ENCODE measurements around the gene CST8.
A peak's percentile ranks its signal among the peaks of the same experiment; 100 is the strongest.
"Not testable (repeated sequence)": the region's sequence is repeated elsewhere in the genome, so short reads cannot be mapped to it uniquely, and the experiment has no call there.

Gene CST8

GRCh38 chr20:23490817-23491216 lies at the start of gene CST8:
Gene CST8 (plus strand): TSS chr20:23491117. CDS start chr20:23491668, 551 bp downstream.
- no peak for DNase-seq

- peak; percentile 53 for DNase-seq
Observed at GRCh38 chr20:23441850-23442313, 49.0 kb upstream of the CST8 start.

GRCh38 chr20:23442436-23442835 lies 48.5 kb upstream of the CST8 start:
- DNase-seq, result no peak

- DNase-seq, result no peak
Observed at GRCh38 chr20:23444859-23445258, 46.1 kb upstream of the CST8 start.

GRCh38 chr20:23445596-23446217 lies 45.2 kb upstream of the CST8 start:
- DNase-seq, result no peak

- peak; percentile 50 for DNase-seq
Observed at GRCh38 chr20:23446505-23446904, 44.4 kb upstream of the CST8 start.

GRCh38 chr20:23448167-23448566 lies 42.8 kb upstream of the CST8 start:
- no peak for DNase-seq

- DNase-seq, result no peak
Observed at GRCh38 chr20:23449421-23449820, 41.5 kb upstream of the CST8 start.

GRCh38 chr20:23450877-23451276 lies 40.0 kb upstream of the CST8 start:
- DNase-seq, result no peak

- DNase-seq, result no peak
Observed at GRCh38 chr20:23451956-23452487, 38.9 kb upstream of the CST8 start.

GRCh38 chr20:23452776-23453175 lies 38.1 kb upstream of the CST8 start, which contains the start of gene CST11:
Gene CST11 (minus strand): TSS chr20:23452876. CDS start chr20:23452811, 65 bp downstream.
- DNase-seq, result no peak

- no peak for DNase-seq
Observed at GRCh38 chr20:23453549-23454543, 37.1 kb upstream of the CST8 start.

- DNase-seq, result no peak
Observed at GRCh38 chr20:23454816-23455215, 36.1 kb upstream of the CST8 start.

GRCh38 chr20:23455639-23456038 lies 35.3 kb upstream of the CST8 start:
- DNase-seq, result no peak

- no peak for DNase-seq
Observed at GRCh38 chr20:23456409-23456808, 34.5 kb upstream of the CST8 start.

- DNase-seq, result no peak
Observed at GRCh38 chr20:23456873-23457272, 34.0 kb upstream of the CST8 start.

GRCh38 chr20:23459461-23460150 lies 31.3 kb upstream of the CST8 start:
- no peak for DNase-seq

GRCh38 chr20:23461180-23461579 lies 29.7 kb upstream of the CST8 start:
- DNase-seq, result no peak

- not testable (repeated sequence) for DNase-seq
Observed at GRCh38 chr20:23466961-23467360, 24.0 kb upstream of the CST8 start.

GRCh38 chr20:23472306-23472705 lies 18.6 kb upstream of the CST8 start:
- not testable (repeated sequence) for DNase-seq

- DNase-seq, result not testable (repeated sequence)
Observed at GRCh38 chr20:23473293-23473692, 17.6 kb upstream of the CST8 start.

- no peak for DNase-seq
Observed at GRCh38 chr20:23475395-23475794, 15.5 kb upstream of the CST8 start.

Data from activated CD4-positive, CD25-positive, alpha-beta regulatory T cell treated with anti-CD3 and anti-CD28 coated beads, Interleukin-2, amount 50 U/mL, for 72 hours (primary cell).